ENCODE results near the gene C1orf105.

C1orf105 gene

GRCh38 chr1:172455451-172455850, 35.0 kb downstream of the C1orf105 start:
- DNase-seq = no peak
- no peak for TF ChIP-seq CTCF (IDR thresholded peaks at IDR 0.05; ENCODE audit: low read length)
- TF ChIP-seq EZH2phosphoT487 (IDR thresholded peaks at IDR 0.05; ENCODE audit: low read length) = no peak
- no peak for TF ChIP-seq EZH2 (optimal IDR thresholded peaks at IDR 0.05; ENCODE audit: low read depth, low read length)
- H3K9ac ChIP-seq (ENCODE audit: low read length) = no peak overlapping the region
- H3K27ac ChIP-seq (ENCODE audit: low read length) = no peak overlapping the region
- H2AFZ ChIP-seq (ENCODE audit: low read length) = no peak overlapping the region
- H3K79me2 ChIP-seq (ENCODE audit: low read length) = no peaks in the 10 kb centered on the region
- no peaks in the 10 kb centered on the region for H3K9me2 ChIP-seq (replicated peaks; ENCODE audit: insufficient read depth, low read length)
- H3F3A ChIP-seq (ENCODE audit: insufficient read depth, low read length) = no peaks in the 10 kb centered on the region
- no peaks in the 10 kb centered on the region for H3K4me1 ChIP-seq (ENCODE audit: low read length)
- H3K4me3 ChIP-seq (ENCODE audit: low read length) = no peak overlapping the region
- H3K36me3 ChIP-seq (replicated peaks; ENCODE audit: insufficient read depth, low read length) = no peaks in the 10 kb centered on the region
- no peaks in the 10 kb centered on the region for H3K27me3 ChIP-seq (replicated peaks; ENCODE audit: insufficient read depth, low read length)
- no peaks in the 10 kb centered on the region for H4K20me1 ChIP-seq (ENCODE audit: insufficient read depth, low read length)
- H3K4me2 ChIP-seq (ENCODE audit: low read depth, low read length) = no peak overlapping the region
- H3K9me3 ChIP-seq (replicated peaks; ENCODE audit: insufficient read depth, low read length) = no peaks in the 10 kb centered on the region

GRCh38 chr1:172456344-172456769, 35.9 kb downstream of the C1orf105 start:
- Histone ChIP-seq H3K27ac (ENCODE audit: low read length) (no peak overlapping the region), H2AFZ (ENCODE audit: low read length) (no peak overlapping the region), H3K79me2 (ENCODE audit: low read length) (no peaks in the 10 kb centered on the region), H3K9me3 (replicated peaks; ENCODE audit: insufficient read depth, low read length) (no peaks in the 10 kb centered on the region), H3K27me3 (replicated peaks; ENCODE audit: insufficient read depth, low read length) (no peaks in the 10 kb centered on the region), H4K20me1 (ENCODE audit: insufficient read depth, low read length) (no peaks in the 10 kb centered on the region), H3K4me3 (ENCODE audit: low read length) (no peak overlapping the region), H3K36me3 (replicated peaks; ENCODE audit: insufficient read depth, low read length) (no peaks in the 10 kb centered on the region), H3F3A (ENCODE audit: insufficient read depth, low read length) (no peaks in the 10 kb centered on the region), H3K4me2 (ENCODE audit: low read depth, low read length) (no peak overlapping the region), H3K9me2 (replicated peaks; ENCODE audit: insufficient read depth, low read length) (no peaks in the 10 kb centered on the region), H3K9ac (ENCODE audit: low read length) (no peak overlapping the region), H3K4me1 (ENCODE audit: low read length) (no peaks in the 10 kb centered on the region)
- TF ChIP-seq CTCF (IDR thresholded peaks at IDR 0.05; ENCODE audit: low read length) (no peak), EZH2phosphoT487 (IDR thresholded peaks at IDR 0.05; ENCODE audit: low read length) (no peak), EZH2 (optimal IDR thresholded peaks at IDR 0.05; ENCODE audit: low read depth, low read length) (no peak)
- DNase-seq = no peak

GRCh38 chr1:172457479-172458130, 37.1 kb downstream of the C1orf105 start:
- Histone ChIP-seq H3F3A (ENCODE audit: insufficient read depth, low read length) (no peaks in the 10 kb centered on the region), H3K9me2 (replicated peaks; ENCODE audit: insufficient read depth, low read length) (no peaks in the 10 kb centered on the region), H3K4me2 (ENCODE audit: low read depth, low read length) (no peak overlapping the region), H2AFZ (ENCODE audit: low read length) (no peak overlapping the region), H3K27ac (ENCODE audit: low read length) (no peak overlapping the region), H3K36me3 (replicated peaks; ENCODE audit: insufficient read depth, low read length) (no peaks in the 10 kb centered on the region), H3K9ac (ENCODE audit: low read length) (no peak overlapping the region), H3K9me3 (replicated peaks; ENCODE audit: insufficient read depth, low read length) (no peaks in the 10 kb centered on the region), H3K27me3 (replicated peaks; ENCODE audit: insufficient read depth, low read length) (no peaks in the 10 kb centered on the region), H4K20me1 (ENCODE audit: insufficient read depth, low read length) (no peaks in the 10 kb centered on the region), H3K4me1 (ENCODE audit: low read length) (no peaks in the 10 kb centered on the region), H3K4me3 (ENCODE audit: low read length) (no peak overlapping the region), H3K79me2 (ENCODE audit: low read length) (no peaks in the 10 kb centered on the region)
- no peak for TF ChIP-seq EZH2phosphoT487 (IDR thresholded peaks at IDR 0.05; ENCODE audit: low read length)
- no peak for TF ChIP-seq EZH2 (optimal IDR thresholded peaks at IDR 0.05; ENCODE audit: low read depth, low read length)
- no peak for TF ChIP-seq CTCF (IDR thresholded peaks at IDR 0.05; ENCODE audit: low read length)
- no peak for DNase-seq

Measured in MM.1S (cell line).